K562 (cell line): ENCODE results near the gene TMOD3. TPM values are rescaled to one million over a fixed set of nuclear protein-coding genes. Genes with fewer than 3 reads are reported as not detected.

Experiments
- ARHGAP35 ChIP-seq: fragments of 450-650 bp; IDR thresholded peaks from 2 replicates; pipeline ENCODE4 v1.6.1; 2018; ENCODE audit not compliant: partially characterized antibody
- ATF3 ChIP-seq, 2 experiments: fragments of 450-650 bp in 1 of 2; sonication (generic) in 1 of 2; formaldehyde crosslinking in 1 of 2; IDR thresholded peaks in 1 of 2; conservative IDR thresholded peaks in 1 of 2; 2 replicates each; pipeline versions ENCODE4 v1.6.1 to v1.8.1; 2016 to 2023; ENCODE audit warnings: mild to moderate bottlenecking in 2 of 2, moderate library complexity in 2 of 2, inconsistent platforms in 1 of 2, missing genetic modification reagents in 1 of 2
- BACH1 ChIP-seq: fragments of 200-800 bp; sonication (Bioruptor generic); IDR thresholded peaks from 2 replicates; pipeline ENCODE4 v1.6.1; 2016; ENCODE audit warnings: missing genetic modification characterization, missing compliant biosample characterization
- CSDE1 ChIP-seq, 2 experiments: fragments of 450-650 bp; IDR thresholded peaks; 2 replicates each; pipeline ENCODE4 v1.6.1; 2016; ENCODE audit warnings: mild to moderate bottlenecking in 1 of 2
- HES1 ChIP-seq: fragments of 450-650 bp; IDR thresholded peaks from 2 replicates; pipeline ENCODE4 v1.6.1; 2016; ENCODE audit warnings: low read depth, mild to moderate bottlenecking, moderate library complexity
- MITF ChIP-seq: IDR thresholded peaks from 2 replicates; pipeline ENCODE4 v1.6.1; 2014; ENCODE audit warnings: antibody characterized with exemption
- MLLT1 ChIP-seq, 2 experiments: fragments of 450-650 bp; IDR thresholded peaks; 2 replicates each; pipeline ENCODE4 v1.6.1; 2016
- NBN ChIP-seq: fragments of 450-650 bp; IDR thresholded peaks from 2 replicates; pipeline ENCODE4 v1.6.1; 2016; ENCODE audit warnings: low read depth, mild to moderate bottlenecking
- NR3C1 ChIP-seq: sonication (generic); formaldehyde crosslinking; IDR thresholded peaks from 2 replicates; pipeline ENCODE4 v1.8.1; 2022; ENCODE audit warnings: missing genetic modification reagents
- PRMT5 ChIP-seq: sonication (generic); formaldehyde crosslinking; IDR thresholded peaks from 2 replicates; pipeline ENCODE4 v1.5.0; 2020; ENCODE audit warnings: missing genetic modification reagents
- TCF3 ChIP-seq: sonication (generic); formaldehyde crosslinking; IDR thresholded peaks from 2 replicates; pipeline ENCODE4 v1.4.0; 2020; ENCODE audit warnings: mild to moderate bottlenecking, missing genetic modification reagents
- ZNF174 ChIP-seq: fragments of 250-450 bp; sonication (Bioruptor Pico); IDR thresholded peaks from 2 replicates; pipeline ENCODE4 v1.4.0; 2020; ENCODE audit warnings: mild to moderate bottlenecking
- ZNF253 ChIP-seq: fragments of 250-450 bp; sonication (Bioruptor Pico); conservative IDR thresholded peaks from 2 replicates; pipeline ENCODE4 v1.6.1; 2021; ENCODE audit warnings: mild to moderate bottlenecking
- ZNF277 ChIP-seq: fragments of 250-450 bp; sonication (Bioruptor Pico); IDR thresholded peaks from 2 replicates; pipeline ENCODE4 v1.8.0; 2022; ENCODE audit warnings: inconsistent platforms, mild to moderate bottlenecking, moderate library complexity, borderline replicate concordance
- polyA plus RNA-seq, 8 experiments: library from polyadenylated mRNA; depleted of rRNA in 4 of 8; stranded (reverse) in 5 of 8; unstranded in 3 of 8; fragments of >200 nt; fragmentation: Nextera tagmentation in 2 of 8; fragmentation: Illumina TruSeq in 1 of 8; extraction: Ambion mirVana in 2 of 8; extraction: Trizol in 1 of 8; gene quantifications; 2 replicates each; pipeline versions ENCODE4 v1.2.1 to v1.2.3, GENCODE V29; 2011 to 2014; ENCODE audit warnings: inconsistent platforms in 1 of 8, missing spikeins in 1 of 8
- total RNA-seq, 7 experiments: library from RNA; depleted of rRNA in 6 of 7; stranded (reverse); fragments of >200 nt in 6 of 7; fragmentation: Illumina TruSeq in 2 of 7; extraction: Trizol in 2 of 7; gene quantifications; 2 replicates each; pipeline versions ENCODE4 v1.2.1 to v1.2.3, GENCODE V29; 2011 to 2021; ENCODE audit warnings: low replicate concordance in 1 of 7
- TF ChIP-seq, protein P1 (sequence below): sonication (generic); formaldehyde crosslinking; IDR thresholded peaks from 2 replicates; pipeline ENCODE4 v1.8.0; 2022; ENCODE audit warnings: mild to moderate bottlenecking, missing genetic modification reagents
- TF ChIP-seq, protein P2 (sequence below): fragments of 450-650 bp; IDR thresholded peaks from 2 replicates; pipeline ENCODE4 v1.6.1; 2016
- TF ChIP-seq, protein P3 (sequence below): sonication (generic); formaldehyde crosslinking; IDR thresholded peaks from 2 replicates; pipeline ENCODE4 v1.8.0; 2022; ENCODE audit warnings: missing genetic modification reagents, mild to moderate bottlenecking, borderline replicate concordance

TMOD3 gene
- total and polyA plus RNA-seq, 9 of the 15 experiments (the other 6 are each of a cell fraction or from before 2014, with no cell fraction given), result 6.8 to 45.0 (median 30.9) TPM

GRCh38 chr15:51828621-51829375 is 655 bp upstream of the TMOD3 start (continued):
- TF ChIP-seq NBN, result no peak
- peak; percentile 79 for TF ChIP-seq ATF3 (IDR thresholded peaks at IDR 0.05)
- TF ChIP-seq ATF3 (CRISPR knock-in tag; conservative IDR thresholded peaks at IDR 0.05), result no peak
- 0 out of 2 replicates have a peak, but pooled peaks have one; percentile 44 for TF ChIP-seq BACH1 (tag)
- peak in 1 of 2 experiments; percentile 58; a peak in 2 of 4 replicates for TF ChIP-seq MLLT1 (IDR thresholded peaks at IDR 0.05)
- TF ChIP-seq TCF3, result peak; percentile 17; the same call in 1 of the 2 replicates
- TF ChIP-seq ZNF174, result no peak
- TF ChIP-seq, protein P1, sequence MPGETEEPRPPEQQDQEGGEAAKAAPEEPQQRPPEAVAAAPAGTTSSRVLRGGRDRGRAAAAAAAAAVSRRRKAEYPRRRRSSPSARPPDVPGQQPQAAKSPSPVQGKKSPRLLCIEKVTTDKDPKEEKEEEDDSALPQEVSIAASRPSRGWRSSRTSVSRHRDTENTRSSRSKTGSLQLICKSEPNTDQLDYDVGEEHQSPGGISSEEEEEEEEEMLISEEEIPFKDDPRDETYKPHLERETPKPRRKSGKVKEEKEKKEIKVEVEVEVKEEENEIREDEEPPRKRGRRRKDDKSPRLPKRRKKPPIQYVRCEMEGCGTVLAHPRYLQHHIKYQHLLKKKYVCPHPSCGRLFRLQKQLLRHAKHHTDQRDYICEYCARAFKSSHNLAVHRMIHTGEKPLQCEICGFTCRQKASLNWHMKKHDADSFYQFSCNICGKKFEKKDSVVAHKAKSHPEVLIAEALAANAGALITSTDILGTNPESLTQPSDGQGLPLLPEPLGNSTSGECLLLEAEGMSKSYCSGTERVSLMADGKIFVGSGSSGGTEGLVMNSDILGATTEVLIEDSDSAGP (CRISPR knock-in tag), result no peak
- TF ChIP-seq ZNF277 (CRISPR knock-in tag), result no peak
- TF ChIP-seq ARHGAP35, result no peak
- no peak for TF ChIP-seq NR3C1 (CRISPR knock-in tag)
- TF ChIP-seq, protein P2, sequence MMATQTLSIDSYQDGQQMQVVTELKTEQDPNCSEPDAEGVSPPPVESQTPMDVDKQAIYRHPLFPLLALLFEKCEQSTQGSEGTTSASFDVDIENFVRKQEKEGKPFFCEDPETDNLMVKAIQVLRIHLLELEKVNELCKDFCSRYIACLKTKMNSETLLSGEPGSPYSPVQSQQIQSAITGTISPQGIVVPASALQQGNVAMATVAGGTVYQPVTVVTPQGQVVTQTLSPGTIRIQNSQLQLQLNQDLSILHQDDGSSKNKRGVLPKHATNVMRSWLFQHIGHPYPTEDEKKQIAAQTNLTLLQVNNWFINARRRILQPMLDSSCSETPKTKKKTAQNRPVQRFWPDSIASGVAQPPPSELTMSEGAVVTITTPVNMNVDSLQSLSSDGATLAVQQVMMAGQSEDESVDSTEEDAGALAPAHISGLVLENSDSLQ, result peak; percentile 98
- no peak for TF ChIP-seq MITF
- no peak for TF ChIP-seq PRMT5 (CRISPR knock-in tag)
- TF ChIP-seq ZNF253 (CRISPR knock-in tag), result no peak
- 0 out of 2 replicates have a peak, but pooled peaks have one; percentile 30 for TF ChIP-seq HES1
- TF ChIP-seq, protein P3, sequence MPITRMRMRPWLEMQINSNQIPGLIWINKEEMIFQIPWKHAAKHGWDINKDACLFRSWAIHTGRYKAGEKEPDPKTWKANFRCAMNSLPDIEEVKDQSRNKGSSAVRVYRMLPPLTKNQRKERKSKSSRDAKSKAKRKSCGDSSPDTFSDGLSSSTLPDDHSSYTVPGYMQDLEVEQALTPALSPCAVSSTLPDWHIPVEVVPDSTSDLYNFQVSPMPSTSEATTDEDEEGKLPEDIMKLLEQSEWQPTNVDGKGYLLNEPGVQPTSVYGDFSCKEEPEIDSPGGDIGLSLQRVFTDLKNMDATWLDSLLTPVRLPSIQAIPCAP (CRISPR knock-in tag), result no peak
- TF ChIP-seq CSDE1 (IDR thresholded peaks at IDR 0.05), result 0 out of 4 replicates have a peak, but pooled peaks of 1 of the 2 experiments have one; percentile 53
